Measurements from ENCODE around the gene CD101.

Gene CD101

DNA sequence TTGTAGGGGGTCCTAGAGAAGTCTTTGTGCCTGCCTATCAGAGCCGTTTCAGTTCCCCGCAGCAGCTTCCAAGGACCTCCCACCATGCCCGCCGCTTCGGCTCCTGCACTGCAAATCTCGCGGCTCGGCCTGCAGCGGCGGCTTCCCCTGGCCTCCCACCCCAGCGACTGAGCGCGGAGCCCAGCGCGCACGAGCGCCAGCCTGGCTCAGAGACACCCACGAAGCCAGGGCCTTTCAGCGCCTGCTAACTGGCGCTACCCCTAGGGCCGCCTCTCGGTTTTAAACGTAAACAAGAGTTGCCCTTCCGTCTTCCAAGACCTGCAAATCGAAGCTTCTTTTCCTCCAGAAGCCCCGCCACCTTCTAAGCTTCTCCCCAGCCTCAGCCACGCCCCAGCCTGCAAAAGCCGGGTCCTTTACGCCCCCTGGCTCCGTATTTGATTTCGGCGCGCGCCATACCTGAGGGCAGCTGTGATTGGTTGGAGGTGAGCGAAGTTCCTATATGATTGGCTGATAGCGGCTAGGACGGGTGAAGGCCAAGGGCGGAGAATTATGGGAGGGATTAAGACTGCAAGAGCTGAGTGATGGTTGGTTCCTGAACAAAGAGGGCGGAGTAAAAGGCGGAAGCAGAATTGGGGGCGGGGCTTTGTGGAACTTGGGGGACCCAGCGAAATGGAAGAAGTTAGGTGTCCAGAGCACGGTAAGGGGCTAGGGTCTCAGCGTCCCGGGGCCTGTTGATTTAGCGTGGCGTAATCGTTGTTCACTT is 58.3 kb downstream of the CD101 start, which contains the start of gene TTF2:
Gene TTF2, plus strand, starts transcription at position 649 of the 763 bp plus-strand sequence. Its CDS starts 21 bp downstream, at position 670.
- DNase-seq: peak; percentile 97

GRCh38 chr1:117060441-117061317 is 59.1 kb downstream of the CD101 start:
- DNase-seq: no peak

DNA sequence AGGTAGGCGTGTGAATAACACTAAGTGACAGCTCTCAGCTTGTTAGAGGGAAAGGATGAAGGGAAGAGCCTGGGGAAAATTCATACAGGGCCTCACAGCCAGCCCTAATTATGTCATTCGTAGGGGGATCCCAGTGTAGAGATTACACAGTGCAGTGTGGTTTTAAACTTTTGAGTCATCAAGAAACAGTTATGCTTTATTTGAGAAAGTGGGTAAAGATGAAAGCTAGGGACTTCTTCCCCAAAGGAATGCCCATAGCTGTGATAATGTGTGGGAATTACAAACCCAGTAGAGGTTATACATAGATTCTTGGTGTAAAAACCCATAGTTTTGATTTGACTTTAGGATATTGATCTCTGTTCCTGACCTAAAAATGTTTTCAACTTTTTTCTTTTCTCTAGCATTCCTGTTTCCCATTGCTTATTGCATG is 60.4 kb downstream of the CD101 start:
- DNase-seq: no peak

- no peak for DNase-seq
These were observed 64.8 kb downstream of the CD101 start for GRCh38 chr1:117066367-117066766.

DNA sequence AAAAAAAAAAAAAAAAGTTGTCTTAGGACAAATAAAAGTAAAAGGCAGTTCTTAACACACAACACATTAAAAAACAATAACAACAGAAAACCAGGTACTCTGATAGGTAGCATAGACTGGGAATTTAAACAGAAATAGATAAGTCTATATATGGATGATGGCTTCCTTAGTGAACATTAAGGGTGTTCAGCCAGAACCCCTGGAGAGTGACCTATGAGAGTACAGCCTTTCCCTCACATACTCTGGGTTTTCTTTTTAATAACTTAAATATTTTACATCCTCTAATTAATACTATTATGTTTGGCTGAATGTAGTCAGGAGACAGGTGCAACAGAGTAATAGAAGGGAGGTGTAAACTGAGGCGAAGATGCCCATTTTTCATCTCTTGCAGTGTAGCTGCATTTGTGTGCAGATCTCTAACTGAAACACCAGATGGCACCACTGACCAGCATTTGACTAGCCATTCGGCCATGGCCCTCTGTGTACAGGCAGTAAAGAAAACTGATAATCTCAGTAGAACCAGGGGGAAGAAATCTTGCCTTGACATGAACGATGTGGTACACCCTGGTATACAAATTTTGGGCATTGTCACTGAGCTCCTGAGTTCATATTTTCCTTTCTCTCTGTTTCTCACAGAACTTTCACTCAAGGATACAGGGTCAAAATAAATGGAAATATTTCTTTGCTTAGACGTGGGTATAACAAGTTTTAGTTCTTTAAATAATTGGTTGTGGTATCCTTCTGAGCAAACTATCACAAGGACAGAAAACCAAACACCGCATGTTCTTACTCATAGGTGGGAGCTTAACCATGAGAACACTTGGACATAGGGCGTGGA is 66.2 kb downstream of the CD101 start:
- no peak for DNase-seq

DNA sequence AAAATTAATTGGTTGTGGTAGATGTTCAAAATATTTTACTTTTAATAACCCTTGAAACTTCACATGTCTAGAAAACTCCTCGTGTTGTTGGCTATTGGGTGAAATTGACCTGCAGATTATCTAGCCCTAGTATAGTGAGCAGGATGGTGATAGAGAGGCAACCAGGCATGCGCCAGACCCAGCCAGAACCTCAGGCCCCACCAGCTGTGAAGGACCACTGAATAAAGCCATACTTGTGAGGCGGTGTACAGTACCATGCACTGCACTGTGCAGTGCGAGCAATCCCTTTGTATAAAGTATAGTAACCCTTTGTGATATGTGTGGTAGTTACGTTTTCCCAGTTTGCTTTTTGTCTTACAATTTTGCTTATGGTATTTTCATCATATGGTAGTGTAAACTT is 67.0 kb downstream of the CD101 start:
- no peak for DNase-seq

- no peak for DNase-seq
These were observed 67.8 kb downstream of the CD101 start for GRCh38 chr1:117069220-117069844.

DNA sequence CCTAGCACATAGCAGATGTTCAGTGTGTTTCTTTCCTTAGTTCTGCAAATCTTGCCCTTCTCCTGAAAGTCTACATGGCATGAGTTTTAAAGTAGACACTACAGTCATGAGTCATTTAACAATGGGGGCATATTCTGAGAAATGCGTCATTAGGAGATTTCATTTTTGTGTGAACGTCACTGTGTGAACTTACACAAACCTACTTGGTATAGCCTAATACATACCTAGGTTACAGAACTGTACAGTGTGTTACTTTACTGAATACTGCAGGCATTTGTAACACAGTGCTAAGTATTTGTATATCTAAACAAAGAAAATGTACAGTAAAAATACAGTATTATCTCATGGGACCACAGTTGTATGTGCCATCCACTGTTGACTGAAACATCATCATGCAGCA is 68.6 kb downstream of the CD101 start:
- DNase-seq: no peak

- DNase-seq: no peak
These were observed 75.1 kb downstream of the CD101 start for GRCh38 chr1:117076648-117077047.

DNA sequence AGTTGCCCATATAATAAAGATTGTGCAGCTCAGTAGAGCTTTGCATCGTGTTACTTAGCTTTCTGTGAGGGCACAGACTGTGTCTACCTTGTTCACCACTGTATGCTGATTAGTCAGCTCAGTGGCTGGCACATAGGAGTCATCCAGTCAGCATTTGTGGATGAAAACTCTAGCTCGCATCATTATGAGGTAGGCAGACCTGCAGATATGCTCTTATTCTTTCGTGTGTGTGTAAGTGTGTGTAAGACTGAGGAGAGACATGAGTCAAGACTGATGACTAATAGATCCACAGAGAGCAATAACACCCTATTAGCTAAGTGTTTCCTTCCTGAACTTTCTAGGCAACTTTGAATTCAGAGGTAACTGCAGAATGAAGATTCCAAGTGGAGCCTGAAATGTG is 75.7 kb downstream of the CD101 start:
- DNase-seq: no peak

- DNase-seq: no peak
These were observed 78.2 kb downstream of the CD101 start for GRCh38 chr1:117079737-117080136.

- no peak for DNase-seq
These were observed 82.7 kb downstream of the CD101 start for GRCh38 chr1:117084231-117084630.
